Measurements from ENCODE around the gene CHAC1.
A peak's percentile ranks its signal among the peaks of the same experiment; 100 is the strongest.

CHAC1 gene

GRCh38 chr15:40952901-40953712, at the start of gene CHAC1:
Gene CHAC1, plus strand, starts transcription at chr15:40953471. Its CDS starts 113 bp downstream, at chr15:40953584.
- peak; percentile 95 for DNase-seq

GRCh38 chr15:40904552-40905201, 48.6 kb upstream of the CHAC1 start:
- DNase-seq = no peak

- DNase-seq = peak; percentile 84
These were observed 46.9 kb upstream of the CHAC1 start for GRCh38 chr15:40906091-40906990.

GRCh38 chr15:40906991-40907802, 46.1 kb upstream of the CHAC1 start:
- DNase-seq = peak; percentile 71

GRCh38 chr15:40908095-40908494, 45.2 kb upstream of the CHAC1 start:
- no peak for DNase-seq

GRCh38 chr15:40909662-40910630, 43.3 kb upstream of the CHAC1 start:
- peak; percentile 34 for DNase-seq

GRCh38 chr15:40911141-40911540, 42.1 kb upstream of the CHAC1 start:
- no peak for DNase-seq

GRCh38 chr15:40911693-40912092, 41.6 kb upstream of the CHAC1 start:
- no peak for DNase-seq

GRCh38 chr15:40912478-40912877, 40.8 kb upstream of the CHAC1 start:
- DNase-seq = no peak

- DNase-seq = no peak
These were observed 39.3 kb upstream of the CHAC1 start for GRCh38 chr15:40914013-40914412.

GRCh38 chr15:40914486-40914885, 38.8 kb upstream of the CHAC1 start:
- no peak for DNase-seq

- DNase-seq = no peak
These were observed 38.1 kb upstream of the CHAC1 start for GRCh38 chr15:40915116-40915661.

GRCh38 chr15:40915679-40916078, 37.6 kb upstream of the CHAC1 start:
- no peak for DNase-seq

- no peak for DNase-seq
These were observed 35.7 kb upstream of the CHAC1 start for GRCh38 chr15:40917585-40917984.

GRCh38 chr15:40918146-40918798, 35.0 kb upstream of the CHAC1 start:
- DNase-seq = no peak

GRCh38 chr15:40918799-40919392, 34.4 kb upstream of the CHAC1 start:
- DNase-seq = no peak

- DNase-seq = no peak
These were observed 31.2 kb upstream of the CHAC1 start for GRCh38 chr15:40921949-40922607.

GRCh38 chr15:40922608-40923005, 30.7 kb upstream of the CHAC1 start:
- no peak for DNase-seq

- no peak for DNase-seq
These were observed 29.7 kb upstream of the CHAC1 start for GRCh38 chr15:40923551-40923950.
